ENCODE results near the gene NFAM1.

GRCh38 chr22:42331014-42331413 is 101.2 kb downstream of the NFAM1 start:
- TF ChIP-seq POLR2AphosphoS5 (IDR thresholded peaks at IDR 0.05; ENCODE audit: borderline replicate concordance, low read depth, low read length) = no peak
- TF ChIP-seq EZH2 (IDR thresholded peaks at IDR 0.05) = no peak
